Ecto neural progenitor cell (in vitro differentiated cells): ENCODE data around the gene ZNF850.

Experiments used
- DNase-seq: peaks from one replicate; pipeline ENCODE4 v3.0.0-alpha.2; 2018; ENCODE audit warnings: low spot score

ZNF850 gene

GRCh38 chr19:36688058-36688457, 84.5 kb downstream of the ZNF850 start:
- no peak for DNase-seq

- DNase-seq = peak; percentile 98
Measured at GRCh38 chr19:36687214-36688056, 85.2 kb downstream of the ZNF850 start, which contains the start of gene ZNF567. TSS of gene ZNF567 (plus strand) at chr19:36687612. CDS start at chr19:36694868, 7,256 bp downstream.

GRCh38 chr19:36686365-36687213, 86.0 kb downstream of the ZNF850 start:
- DNase-seq = no peak

- DNase-seq = no peak
Measured at GRCh38 chr19:36685835-36686234, 86.8 kb downstream of the ZNF850 start.

- no peak for DNase-seq
Measured at GRCh38 chr19:36679455-36679854, 93.2 kb downstream of the ZNF850 start.

GRCh38 chr19:36674201-36674600, 98.4 kb downstream of the ZNF850 start:
- DNase-seq = no peak

GRCh38 chr19:36672368-36672767, 100.2 kb downstream of the ZNF850 start:
- no peak for DNase-seq

- no peak for DNase-seq
Measured at GRCh38 chr19:36668646-36669045, 104.0 kb downstream of the ZNF850 start.

GRCh38 chr19:36665832-36666231, 106.8 kb downstream of the ZNF850 start:
- no peak for DNase-seq
